ENCODE measurements around the gene CCNA2. TPM values are rescaled to one million over a fixed set of nuclear protein-coding genes. Genes with fewer than 3 reads are reported as not detected.

Gene CCNA2
- total RNA-seq, 1 donor from 2014 or later: 24.7 TPM

GRCh38 chr4:121800961-121801714 is 22.5 kb downstream of the CCNA2 start, which contains the start of gene EXOSC9:
EXOSC9 (plus strand) TSS chr4:121801323; CDS start chr4:121801425, 102 bp downstream.
- peak; percentile 97 for DNase-seq

GRCh38 chr4:121800638-121800960 is 23.1 kb downstream of the CCNA2 start:
- DNase-seq: no peak

GRCh38 chr4:121799867-121800501 is 23.7 kb downstream of the CCNA2 start:
- no peak for DNase-seq

GRCh38 chr4:121799208-121799823 is 24.4 kb downstream of the CCNA2 start:
- no peak for DNase-seq

GRCh38 chr4:121796283-121796682 is 27.4 kb downstream of the CCNA2 start:
- DNase-seq: peak; percentile 31

GRCh38 chr4:121794505-121795188 is 29.0 kb downstream of the CCNA2 start:
- no peak for DNase-seq

GRCh38 chr4:121792966-121793365 is 30.7 kb downstream of the CCNA2 start:
- DNase-seq: no peak

- no peak for DNase-seq
These were observed 32.2 kb downstream of the CCNA2 start for GRCh38 chr4:121791481-121791880.

- DNase-seq: peak; percentile 4
These were observed 32.7 kb downstream of the CCNA2 start for GRCh38 chr4:121790976-121791375.

GRCh38 chr4:121789960-121790829 is 33.5 kb downstream of the CCNA2 start:
- peak; percentile 84 for DNase-seq

- no peak for DNase-seq
These were observed 34.2 kb downstream of the CCNA2 start for GRCh38 chr4:121789455-121789854.

- no peak for DNase-seq
These were observed 34.8 kb downstream of the CCNA2 start for GRCh38 chr4:121788896-121789295.

GRCh38 chr4:121786221-121786620 is 37.5 kb downstream of the CCNA2 start:
- no peak for DNase-seq

GRCh38 chr4:121785479-121785878 is 38.2 kb downstream of the CCNA2 start:
- DNase-seq: no peak

GRCh38 chr4:121784975-121785374 is 38.7 kb downstream of the CCNA2 start:
- peak; percentile 86 for DNase-seq

- DNase-seq: no peak
These were observed 39.3 kb downstream of the CCNA2 start for GRCh38 chr4:121784401-121784800.

- DNase-seq: no peak
These were observed 40.5 kb downstream of the CCNA2 start for GRCh38 chr4:121783210-121783609.

GRCh38 chr4:121778991-121779628 is 44.6 kb downstream of the CCNA2 start:
- DNase-seq: no peak

- no peak for DNase-seq
These were observed 46.1 kb downstream of the CCNA2 start for GRCh38 chr4:121777625-121778024.

- DNase-seq: no peak
These were observed 46.9 kb downstream of the CCNA2 start for GRCh38 chr4:121776610-121777401.

- no peak for DNase-seq
These were observed 49.8 kb downstream of the CCNA2 start for GRCh38 chr4:121773883-121774282.

Measured in dermis blood vessel endothelial cell (primary cell).